NCI-H82 (cell line): Measurements from ENCODE around the gene SPOCD1.
A peak's percentile ranks its signal among the peaks of the same experiment; 100 is the strongest.

Experiments used
- DNase-seq: peaks from one replicate; lab custom pipeline; 2025; lab: John Stamatoyannopoulos, UW

The SPOCD1 gene

GRCh38 chr1:31799895-31800673 is 15.7 kb downstream of the SPOCD1 start:
- DNase-seq = no peak

GRCh38 chr1:31799196-31799894 is 16.5 kb downstream of the SPOCD1 start:
- peak; percentile 48 for DNase-seq

- peak; percentile 57 for DNase-seq
Observed at GRCh38 chr1:31798433-31799195, 17.2 kb downstream of the SPOCD1 start.

- no peak for DNase-seq
Observed at GRCh38 chr1:31798086-31798432, 17.8 kb downstream of the SPOCD1 start.

GRCh38 chr1:31797216-31797615 is 18.6 kb downstream of the SPOCD1 start:
- DNase-seq = no peak

- no peak for DNase-seq
Observed at GRCh38 chr1:31796707-31797106, 19.1 kb downstream of the SPOCD1 start.

GRCh38 chr1:31795801-31796621 is 19.8 kb downstream of the SPOCD1 start:
- DNase-seq = peak; percentile 85

GRCh38 chr1:31795096-31795675 is 20.6 kb downstream of the SPOCD1 start:
- DNase-seq = no peak

GRCh38 chr1:31793586-31794285 is 22.1 kb downstream of the SPOCD1 start:
- no peak for DNase-seq

GRCh38 chr1:31793086-31793485 is 22.7 kb downstream of the SPOCD1 start:
- no peak for DNase-seq

- DNase-seq = no peak
Observed at GRCh38 chr1:31792541-31792940, 23.3 kb downstream of the SPOCD1 start.

GRCh38 chr1:31792116-31792515 is 23.7 kb downstream of the SPOCD1 start:
- no peak for DNase-seq

- DNase-seq = no peak
Observed at GRCh38 chr1:31791131-31791858, 24.5 kb downstream of the SPOCD1 start.

GRCh38 chr1:31790641-31791091 is 25.2 kb downstream of the SPOCD1 start:
- no peak for DNase-seq

GRCh38 chr1:31790140-31790539 is 25.7 kb downstream of the SPOCD1 start:
- DNase-seq = no peak

GRCh38 chr1:31789259-31790065 is 26.4 kb downstream of the SPOCD1 start:
- peak; percentile 94 for DNase-seq

- peak; percentile 76 for DNase-seq
Observed at GRCh38 chr1:31788825-31789256, 27.0 kb downstream of the SPOCD1 start.

- DNase-seq = peak; percentile 94
Observed at GRCh38 chr1:31788138-31788824, 27.5 kb downstream of the SPOCD1 start.

- no peak for DNase-seq
Observed at GRCh38 chr1:31787786-31788137, 28.1 kb downstream of the SPOCD1 start.
